ENCODE results near the gene ASPG. TPM values are rescaled to one million over a fixed set of nuclear protein-coding genes. Genes with fewer than 3 reads are reported as not detected.

The ASPG gene
- total RNA-seq, 6 donors from 2014 or later: 5.2 to 14.7 (median 12.5) TPM; not detected in 1

- Histone ChIP-seq H3K9me3 (no peaks in the 10 kb centered on the region), H3K4me3 (no peak overlapping the region), H3K27ac (no peak overlapping the region), H3K36me3 (no peaks in the 10 kb centered on the region), H3K27me3 (no peaks in the 10 kb centered on the region), H3K4me1 (peaks cover 4 to 48% (median 26%) of the 10 kb centered on the region in 4 donors)
- no peak for TF ChIP-seq POLR2A (IDR thresholded peaks at IDR 0.05)
- TF ChIP-seq EP300 (IDR thresholded peaks at IDR 0.05): no peak
- WGBS, 2 donors: 73 to 78% methylated on average over 7 to 20 of the region's 26 CpGs
- no peak for ATAC-seq (ENCODE audit: low FRiP score in 2 of 2)
- peak in 1 of 2 donors; percentile 81 for DNase-seq
These were observed 13.9 kb downstream of the ASPG start for GRCh38 chr14:104099096-104100041.

GRCh38 chr14:104100171-104101085 is 14.9 kb downstream of the ASPG start:
- H3K36me3 ChIP-seq: no peaks in the 10 kb centered on the region
- TF ChIP-seq POLR2A (IDR thresholded peaks at IDR 0.05): no peak
- TF ChIP-seq EP300 (IDR thresholded peaks at IDR 0.05): no peak
- no peak for TF ChIP-seq CTCF (IDR thresholded peaks at IDR 0.05)
- no peak for TF ChIP-seq POLR2AphosphoS5 (IDR thresholded peaks at IDR 0.05)
- no peak for ATAC-seq (ENCODE audit: low FRiP score in 2 of 2)
- DNase-seq: peak in 1 of 2 donors; percentile 57
- 73 to 86% methylated on average over 2 to 15 of the region's 23 CpGs for WGBS, 2 donors
- no peaks in the 10 kb centered on the region for H3K9me3 ChIP-seq
- H3K4me3 ChIP-seq: no peak overlapping the region
- H3K4me1 ChIP-seq: peaks cover 4 to 50% (median 20%) of the 10 kb centered on the region in 4 donors
- no peaks in the 10 kb centered on the region for H3K27me3 ChIP-seq
- peak overlapping the region in 1 of 4 donors; percentile 15 for H3K27ac ChIP-seq

GRCh38 chr14:104101086-104101621 is 15.7 kb downstream of the ASPG start:
- peaks cover 4 to 50% (median 20%) of the 10 kb centered on the region in 4 donors for H3K4me1 ChIP-seq
- DNase-seq (peak; percentile 61 to 84), ATAC-seq (ENCODE audit: low FRiP score in 2 of 2) (no peak)
- H3K4me3 ChIP-seq: no peak overlapping the region
- no peaks in the 10 kb centered on the region for H3K9me3 ChIP-seq
- 51 to 65% methylated on average over 4 to 12 of the region's 16 CpGs for WGBS, 2 donors
- H3K36me3 ChIP-seq: no peaks in the 10 kb centered on the region
- TF ChIP-seq POLR2A (IDR thresholded peaks at IDR 0.05): no peak
- no peak for TF ChIP-seq EP300 (IDR thresholded peaks at IDR 0.05)
- no peak for TF ChIP-seq POLR2AphosphoS5 (IDR thresholded peaks at IDR 0.05)
- no peak for TF ChIP-seq CTCF (IDR thresholded peaks at IDR 0.05)
- no peaks in the 10 kb centered on the region for H3K27me3 ChIP-seq
- no peak overlapping the region for H3K27ac ChIP-seq

- Histone ChIP-seq H3K27me3 (no peaks in the 10 kb centered on the region), H3K9me3 (no peaks in the 10 kb centered on the region), H3K4me3 (no peak overlapping the region), H3K36me3 (no peaks in the 10 kb centered on the region), H3K4me1 (peaks cover 4 to 50% (median 20%) of the 10 kb centered on the region in 4 donors), H3K27ac (no peak overlapping the region)
- DNase-seq (peak in 1 of 2 donors; percentile 69), ATAC-seq (ENCODE audit: low FRiP score in 2 of 2) (no peak)
- TF ChIP-seq POLR2AphosphoS5 (IDR thresholded peaks at IDR 0.05): no peak
- no peak for TF ChIP-seq EP300 (IDR thresholded peaks at IDR 0.05)
- TF ChIP-seq POLR2A (IDR thresholded peaks at IDR 0.05): no peak
- TF ChIP-seq CTCF (IDR thresholded peaks at IDR 0.05): no peak
- WGBS, 2 donors: 87 to 94% methylated on average over 8 to 10 of the region's 16 CpGs
These were observed 16.3 kb downstream of the ASPG start for GRCh38 chr14:104101651-104102281.

Data from upper lobe of left lung (tissue), 6 donors.